Stimulated activated memory B cell treated with anti-CD40 and anti-IgM and Interleukin-4, amounts not matched to agents 10 μg/mL and 1 μg/mL and 100 μg/mL, for 72 hours (primary cell): ENCODE data around the gene CTXND1.

Experiments
- ATAC-seq: fragments of 150-1000 bp; cut with Tn5 transposase; 2 replicates; pipeline ENCODE4 v1.10.0; 2021
- H3K27ac Mint-ChIP-seq: one replicate; pipeline ENCODE4 v1.8.0; 2022; ENCODE audit warnings: mild to moderate bottlenecking, mixed read lengths
- H3K27me3 Mint-ChIP-seq: one replicate; pipeline ENCODE4 v1.8.0; 2022; ENCODE audit warnings: mixed read lengths
- H3K36me3 Mint-ChIP-seq: one replicate; pipeline ENCODE4 v1.8.0; 2022; ENCODE audit warnings: mixed read lengths
- H3K4me1 Mint-ChIP-seq: one replicate; pipeline ENCODE4 v1.8.0; 2022; ENCODE audit warnings: mixed read lengths
- H3K4me3 Mint-ChIP-seq: one replicate; pipeline ENCODE4 v1.8.0; 2022; ENCODE audit warnings: mild to moderate bottlenecking, moderate library complexity, mixed read lengths
- H3K9me3 Mint-ChIP-seq: one replicate; pipeline ENCODE4 v1.8.0; 2022; ENCODE audit warnings: mixed read lengths

Gene CTXND1

GRCh38 chr15:80204231-80204630, 47.8 kb downstream of the CTXND1 start:
- H3K36me3 Mint-ChIP-seq = no peaks in the 10 kb centered on the region
- no peak overlapping the region for H3K4me3 Mint-ChIP-seq
- H3K9me3 Mint-ChIP-seq = no peaks in the 10 kb centered on the region
- H3K27ac Mint-ChIP-seq = no peak overlapping the region
- H3K4me1 Mint-ChIP-seq = no peaks in the 10 kb centered on the region
- peaks cover 68% of the 10 kb centered on the region for H3K27me3 Mint-ChIP-seq
- ATAC-seq = no peak

DNA sequence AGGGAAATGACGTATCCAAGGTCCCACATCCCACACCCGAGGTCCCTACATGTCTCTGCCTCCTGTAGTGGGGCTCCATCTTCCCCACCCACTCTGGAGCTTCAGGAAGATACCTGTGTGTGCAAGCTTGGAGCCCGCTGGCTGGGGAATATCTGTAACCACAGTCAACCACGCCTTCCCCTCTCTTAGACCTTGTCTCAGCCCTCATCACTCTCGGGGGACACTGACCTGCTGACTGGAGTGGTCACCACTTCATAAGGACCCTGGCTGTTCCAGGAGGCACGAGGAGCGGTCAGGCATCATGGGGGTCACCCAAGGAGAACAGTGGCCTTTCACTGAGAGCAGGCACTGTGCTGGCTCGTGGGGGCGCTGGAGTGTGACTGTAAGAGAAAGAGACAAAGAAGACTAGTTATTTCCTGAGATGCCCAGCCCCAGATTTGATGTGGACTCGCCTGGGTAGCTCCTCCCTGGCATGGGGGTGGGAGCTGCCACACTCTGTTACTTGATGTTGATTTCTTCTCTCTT, 48.6 kb downstream of the CTXND1 start:
- Mint-ChIP-seq H3K27me3 (peaks cover 68% of the 10 kb centered on the region), H3K4me3 (no peak overlapping the region), H3K36me3 (no peaks in the 10 kb centered on the region), H3K9me3 (no peaks in the 10 kb centered on the region), H3K4me1 (no peaks in the 10 kb centered on the region), H3K27ac (no peak overlapping the region)
- ATAC-seq = no peak

GRCh38 chr15:80202641-80203360, 49.2 kb downstream of the CTXND1 start:
- Mint-ChIP-seq H3K27ac (no peak overlapping the region), H3K4me3 (no peak overlapping the region), H3K4me1 (no peaks in the 10 kb centered on the region), H3K27me3 (peaks cover 65% of the 10 kb centered on the region), H3K36me3 (no peaks in the 10 kb centered on the region), H3K9me3 (no peaks in the 10 kb centered on the region)
- ATAC-seq = no peak

DNA sequence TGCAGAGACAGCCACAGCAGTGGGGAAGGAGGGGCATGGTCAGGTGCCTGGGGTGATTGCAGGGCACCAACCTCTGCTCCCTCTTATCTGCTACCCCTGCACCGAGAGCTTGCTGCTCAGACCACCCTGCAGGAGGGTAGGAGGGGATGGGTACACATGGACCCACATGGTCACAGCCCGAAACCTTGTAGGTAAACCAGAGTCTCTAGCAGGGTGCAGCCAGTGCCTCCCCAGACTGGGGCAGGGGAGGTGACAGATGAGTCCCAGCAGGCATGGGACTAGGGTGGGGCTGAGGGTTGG, 50.0 kb downstream of the CTXND1 start:
- H3K9me3 Mint-ChIP-seq = no peaks in the 10 kb centered on the region
- H3K27me3 Mint-ChIP-seq = peaks cover 57% of the 10 kb centered on the region
- ATAC-seq = no peak
- H3K4me3 Mint-ChIP-seq = no peak overlapping the region
- no peaks in the 10 kb centered on the region for H3K4me1 Mint-ChIP-seq
- no peaks in the 10 kb centered on the region for H3K36me3 Mint-ChIP-seq
- no peak overlapping the region for H3K27ac Mint-ChIP-seq

DNA sequence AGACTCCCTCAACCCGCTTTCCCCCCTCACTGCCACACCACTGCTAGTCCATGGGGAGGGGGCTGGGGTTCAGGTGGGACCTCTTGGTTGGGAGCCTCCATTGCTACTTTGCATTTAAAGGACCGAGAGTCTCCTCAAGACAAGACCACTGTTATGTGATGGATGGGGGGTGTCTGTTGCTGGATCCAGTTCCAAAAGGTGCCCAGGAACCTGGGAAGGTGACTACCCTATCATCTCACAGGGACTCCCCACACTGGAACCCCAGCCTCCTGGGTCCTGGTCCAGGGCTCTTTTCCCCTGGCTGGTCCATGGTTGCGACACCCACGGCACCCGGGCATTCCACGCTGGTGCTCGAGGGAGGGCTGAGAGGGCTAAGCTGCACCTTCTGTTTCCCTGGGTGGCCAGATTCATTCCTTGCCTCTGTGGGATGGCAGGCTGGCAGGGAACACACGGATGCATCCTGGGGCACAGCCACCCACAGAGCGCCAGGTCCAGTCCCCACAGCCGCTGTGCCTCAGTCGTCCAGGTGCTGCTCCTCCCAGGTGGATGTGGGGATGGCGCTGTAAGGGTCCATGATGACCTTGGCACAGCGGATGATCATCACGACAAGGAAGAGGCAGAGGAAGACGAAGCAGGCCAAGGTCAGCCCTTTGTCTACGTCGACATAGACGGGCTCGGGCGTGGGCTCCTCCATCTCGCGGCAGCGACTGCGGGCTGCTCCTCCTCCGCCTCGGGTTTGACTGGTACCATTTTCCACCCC, 50.6 kb downstream of the CTXND1 start:
- Mint-ChIP-seq H3K9me3 (no peaks in the 10 kb centered on the region), H3K27me3 (peaks cover 52% of the 10 kb centered on the region), H3K36me3 (no peaks in the 10 kb centered on the region), H3K27ac (no peak overlapping the region), H3K4me3 (no peak overlapping the region), H3K4me1 (no peaks in the 10 kb centered on the region)
- no peak for ATAC-seq

GRCh38 chr15:80199869-80200268, 52.1 kb downstream of the CTXND1 start:
- H3K4me3 Mint-ChIP-seq = no peak overlapping the region
- no peaks in the 10 kb centered on the region for H3K4me1 Mint-ChIP-seq
- no peak overlapping the region for H3K27ac Mint-ChIP-seq
- peaks cover 42% of the 10 kb centered on the region for H3K27me3 Mint-ChIP-seq
- no peak for ATAC-seq
- no peaks in the 10 kb centered on the region for H3K9me3 Mint-ChIP-seq
- H3K36me3 Mint-ChIP-seq = no peaks in the 10 kb centered on the region

DNA sequence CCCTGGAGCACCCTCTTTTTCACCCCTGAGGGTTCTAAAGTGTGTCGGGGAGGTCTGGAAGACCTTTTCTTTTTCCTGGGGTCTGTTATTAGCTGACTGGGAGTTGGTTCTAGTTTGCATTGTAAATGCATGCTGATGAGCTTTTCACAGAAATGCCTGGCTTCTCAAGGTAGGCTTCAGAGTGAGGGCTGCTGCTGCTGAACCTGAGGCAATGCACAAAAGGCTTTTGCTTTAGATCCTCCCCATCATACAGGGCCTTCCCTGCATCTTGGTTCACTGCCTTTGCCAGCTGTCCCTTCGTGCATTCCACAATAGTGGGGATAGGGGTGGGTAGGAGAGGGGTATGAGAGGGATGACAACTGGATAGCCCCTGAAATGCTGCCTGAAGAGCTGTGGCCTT, 52.6 kb downstream of the CTXND1 start:
- no peak overlapping the region for H3K27ac Mint-ChIP-seq
- no peak for ATAC-seq
- peaks cover 39% of the 10 kb centered on the region for H3K27me3 Mint-ChIP-seq
- H3K4me1 Mint-ChIP-seq = no peaks in the 10 kb centered on the region
- no peak overlapping the region for H3K4me3 Mint-ChIP-seq
- no peaks in the 10 kb centered on the region for H3K36me3 Mint-ChIP-seq
- no peaks in the 10 kb centered on the region for H3K9me3 Mint-ChIP-seq

DNA sequence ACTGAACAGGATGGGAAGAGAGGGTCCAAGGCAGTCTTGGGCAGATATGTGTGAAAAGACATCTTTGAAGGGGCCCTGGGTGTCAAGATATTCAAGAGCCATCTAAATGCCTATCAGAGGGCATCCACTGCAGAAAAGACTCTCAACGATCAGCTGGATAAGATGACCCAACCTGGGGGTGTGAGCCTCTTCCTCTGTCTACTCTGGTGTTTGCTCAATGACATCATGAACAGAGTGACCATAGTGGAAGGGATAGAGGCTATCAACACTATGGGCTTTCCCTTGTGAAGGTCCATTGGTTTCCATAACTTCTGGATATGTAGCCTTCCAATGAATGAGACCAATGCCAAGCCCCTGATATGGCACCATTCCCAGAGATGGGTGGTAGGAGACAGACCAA, 57.1 kb downstream of the CTXND1 start:
- no peaks in the 10 kb centered on the region for H3K4me1 Mint-ChIP-seq
- no peaks in the 10 kb centered on the region for H3K9me3 Mint-ChIP-seq
- H3K4me3 Mint-ChIP-seq = no peak overlapping the region
- no peaks in the 10 kb centered on the region for H3K36me3 Mint-ChIP-seq
- H3K27ac Mint-ChIP-seq = no peak overlapping the region
- ATAC-seq = no peak
- H3K27me3 Mint-ChIP-seq = peaks cover 19% of the 10 kb centered on the region

GRCh38 chr15:80194186-80194585, 57.8 kb downstream of the CTXND1 start:
- Mint-ChIP-seq H3K9me3 (no peaks in the 10 kb centered on the region), H3K4me3 (no peak overlapping the region), H3K27ac (no peak overlapping the region), H3K36me3 (no peaks in the 10 kb centered on the region), H3K4me1 (no peaks in the 10 kb centered on the region), H3K27me3 (peaks cover 11% of the 10 kb centered on the region)
- ATAC-seq = no peak

DNA sequence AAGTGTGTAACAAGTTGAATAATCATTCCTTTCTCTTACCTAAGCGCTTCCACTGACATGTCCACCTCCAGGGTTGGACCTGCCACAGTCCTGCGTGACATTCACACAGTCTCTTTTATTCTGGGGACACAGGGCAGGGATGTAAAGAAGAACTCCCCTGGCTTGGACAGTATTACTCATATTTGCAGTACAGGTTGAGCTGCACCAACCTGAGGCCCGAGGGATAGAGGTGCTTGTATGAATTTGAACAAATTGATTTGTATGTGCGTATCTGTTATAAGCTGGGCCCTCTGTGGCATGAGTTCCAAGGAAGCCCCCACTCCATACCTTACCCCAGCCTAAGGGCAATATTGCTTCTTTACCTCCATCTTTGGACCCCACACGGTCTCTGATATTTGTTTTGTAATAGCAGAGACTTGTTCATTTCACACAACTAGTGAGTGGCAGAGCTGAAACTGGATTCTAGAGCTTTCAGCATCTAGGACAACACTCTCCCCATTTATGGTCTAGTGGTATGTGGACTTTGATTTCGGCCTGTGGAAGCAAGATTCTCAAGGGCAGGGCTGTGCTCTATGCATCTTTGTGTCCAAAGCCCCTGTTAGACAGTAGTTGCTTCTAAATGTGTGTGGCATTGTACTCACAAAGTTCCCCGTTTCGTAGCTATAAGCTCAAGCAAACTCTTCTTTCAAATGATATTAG, 60.0 kb downstream of the CTXND1 start:
- H3K36me3 Mint-ChIP-seq = peaks cover 14% of the 10 kb centered on the region
- ATAC-seq = no peak

DNA sequence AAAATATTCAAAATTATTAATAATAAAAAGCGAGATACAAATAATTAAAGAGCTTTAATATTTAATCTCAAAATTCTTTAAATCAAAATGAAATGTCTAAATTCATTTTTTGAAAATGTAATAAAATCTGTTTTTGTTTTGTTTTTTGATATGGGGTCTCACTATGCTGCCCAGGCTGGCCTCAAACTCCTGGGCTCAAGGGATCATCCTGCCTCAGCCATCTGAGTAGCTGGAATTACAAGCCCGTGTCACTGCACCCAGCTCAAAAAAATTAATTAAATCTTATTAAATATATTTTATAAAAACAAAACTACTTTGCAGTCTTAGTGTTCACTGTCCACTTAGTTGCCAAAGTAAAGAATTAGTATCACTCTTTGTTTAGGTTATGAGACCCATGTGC, 60.8 kb downstream of the CTXND1 start:
- no peaks in the 10 kb centered on the region for H3K9me3 Mint-ChIP-seq
- no peak overlapping the region for H3K4me3 Mint-ChIP-seq
- peaks cover 22% of the 10 kb centered on the region for H3K36me3 Mint-ChIP-seq
- H3K27ac Mint-ChIP-seq = no peak overlapping the region
- ATAC-seq = no peak
- H3K27me3 Mint-ChIP-seq = no peaks in the 10 kb centered on the region
- no peaks in the 10 kb centered on the region for H3K4me1 Mint-ChIP-seq

More for the DNA sequence above, 60.0 kb downstream of the CTXND1 start:
- no peak overlapping the region for H3K27ac Mint-ChIP-seq
- H3K4me3 Mint-ChIP-seq = no peak overlapping the region
- no peaks in the 10 kb centered on the region for H3K27me3 Mint-ChIP-seq
- no peaks in the 10 kb centered on the region for H3K9me3 Mint-ChIP-seq
- H3K4me1 Mint-ChIP-seq = no peaks in the 10 kb centered on the region

- Mint-ChIP-seq H3K9me3 (peaks cover 2% of the 10 kb centered on the region), H3K4me3 (no peak overlapping the region), H3K36me3 (peaks cover 43% of the 10 kb centered on the region), H3K4me1 (no peaks in the 10 kb centered on the region), H3K27ac (no peak overlapping the region), H3K27me3 (no peaks in the 10 kb centered on the region)
- ATAC-seq = no peak
Observed at GRCh38 chr15:80188251-80188650, 63.8 kb downstream of the CTXND1 start.

DNA sequence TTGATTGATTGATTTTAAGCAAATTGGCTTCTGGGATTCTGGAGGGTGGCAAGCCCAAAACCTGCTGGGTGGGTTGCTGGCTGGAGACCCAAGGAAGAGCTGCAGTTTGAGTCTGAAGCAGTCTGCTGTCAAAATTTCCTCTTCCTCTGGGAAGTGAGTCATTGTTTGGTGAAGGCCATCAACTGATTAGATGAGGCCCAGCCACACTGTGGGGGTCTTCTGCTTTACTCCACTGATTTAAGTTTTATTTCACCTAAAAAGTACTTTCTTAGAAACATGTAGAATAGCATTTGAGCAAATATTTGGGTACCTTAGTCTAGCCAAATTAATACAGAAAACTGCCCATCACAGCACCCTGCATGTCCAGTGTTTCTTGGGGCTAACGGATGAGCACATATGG, 65.4 kb downstream of the CTXND1 start:
- ATAC-seq = no peak
- H3K27me3 Mint-ChIP-seq = no peaks in the 10 kb centered on the region
- H3K9me3 Mint-ChIP-seq = peaks cover 2% of the 10 kb centered on the region
- no peak overlapping the region for H3K27ac Mint-ChIP-seq
- no peak overlapping the region for H3K4me3 Mint-ChIP-seq
- no peaks in the 10 kb centered on the region for H3K4me1 Mint-ChIP-seq
- H3K36me3 Mint-ChIP-seq = peaks cover 57% of the 10 kb centered on the region

DNA sequence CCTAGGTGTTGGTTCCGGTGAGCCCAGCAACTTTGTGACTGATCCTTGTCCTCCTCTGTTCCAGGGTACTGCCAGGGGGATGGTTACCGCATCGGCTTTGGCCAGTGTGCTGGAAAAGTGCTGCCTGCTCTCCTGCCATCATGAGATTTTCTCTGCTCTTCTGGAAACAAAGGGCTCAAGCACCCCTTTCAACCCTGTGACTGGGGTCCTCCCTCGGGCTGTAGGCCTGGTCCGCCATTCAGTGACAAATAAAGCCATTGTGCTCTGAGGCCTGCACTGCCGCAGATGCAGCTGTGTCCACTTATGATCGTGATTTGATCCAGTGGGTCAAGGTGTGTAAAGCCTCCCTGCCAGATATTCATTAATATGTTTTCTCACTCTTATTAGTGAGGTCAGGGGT, 65.9 kb downstream of the CTXND1 start:
- Mint-ChIP-seq H3K27me3 (no peaks in the 10 kb centered on the region), H3K27ac (no peak overlapping the region), H3K36me3 (peaks cover 61% of the 10 kb centered on the region), H3K4me3 (no peak overlapping the region), H3K9me3 (peaks cover 2% of the 10 kb centered on the region), H3K4me1 (no peaks in the 10 kb centered on the region)
- ATAC-seq = no peak

DNA sequence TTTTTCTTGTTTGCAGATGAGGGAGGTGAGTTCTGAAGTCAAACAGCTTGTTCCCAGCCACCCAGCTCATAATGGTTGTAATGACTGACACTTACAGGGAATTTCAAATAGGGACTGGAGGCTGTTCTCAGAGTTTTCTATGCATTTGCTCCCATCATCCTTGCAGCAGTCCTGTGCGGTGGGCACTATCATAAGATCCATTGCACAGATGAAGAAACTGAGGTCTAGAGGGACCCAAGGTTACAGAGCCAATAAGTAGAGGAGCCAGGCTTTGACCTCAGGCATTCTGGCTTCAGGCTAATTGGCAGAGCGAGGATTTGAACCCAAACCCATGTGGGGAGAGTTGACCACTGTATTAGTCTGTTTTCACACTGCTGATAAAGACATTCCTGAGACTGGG, 66.9 kb downstream of the CTXND1 start:
- Mint-ChIP-seq H3K27me3 (no peaks in the 10 kb centered on the region), H3K36me3 (peaks cover 63% of the 10 kb centered on the region), H3K4me3 (no peak overlapping the region), H3K27ac (no peak overlapping the region), H3K4me1 (no peaks in the 10 kb centered on the region), H3K9me3 (peaks cover 2% of the 10 kb centered on the region)
- ATAC-seq = no peak

GRCh38 chr15:80184554-80184953, 67.5 kb downstream of the CTXND1 start:
- Mint-ChIP-seq H3K27ac (no peak overlapping the region), H3K4me3 (no peak overlapping the region), H3K36me3 (peaks cover 67% of the 10 kb centered on the region), H3K9me3 (peaks cover 2% of the 10 kb centered on the region), H3K4me1 (no peaks in the 10 kb centered on the region), H3K27me3 (no peaks in the 10 kb centered on the region)
- ATAC-seq = no peak
